ENCODE data around the gene NGEF.
"Not testable (repeated sequence)": the region's sequence is repeated elsewhere in the genome, so short reads cannot be mapped to it uniquely, and the experiment has no call there.

Gene NGEF

GRCh38 chr2:232863996-232864395 is 149.1 kb downstream of the NGEF start:
- no peak for FAIRE-seq

DNA sequence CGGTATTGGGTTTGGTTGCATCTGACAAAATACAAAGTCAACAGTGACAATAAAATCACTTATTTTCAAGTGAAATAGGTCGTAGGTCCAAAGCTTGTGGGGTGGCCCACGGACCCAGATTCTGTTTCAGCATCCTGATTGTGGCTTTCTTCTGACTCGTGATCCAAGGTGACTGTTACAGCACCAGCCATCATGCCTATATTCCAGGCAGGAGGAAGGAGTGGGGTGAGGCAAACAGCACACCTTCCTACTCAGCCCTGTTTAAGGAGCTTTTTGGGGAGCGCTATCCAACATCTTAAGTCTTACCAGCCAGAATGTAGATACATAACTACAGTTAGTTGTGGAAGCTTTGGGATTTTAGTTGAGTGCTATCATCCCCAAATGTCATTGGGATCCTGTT is 151.7 kb downstream of the NGEF start:
- FAIRE-seq = no peak

GRCh38 chr2:232860593-232861241 is 152.3 kb downstream of the NGEF start:
- FAIRE-seq = no peak

GRCh38 chr2:232859385-232859916 is 153.6 kb downstream of the NGEF start:
- FAIRE-seq = no peak

GRCh38 chr2:232857158-232857563 is 155.9 kb downstream of the NGEF start:
- FAIRE-seq = no peak

GRCh38 chr2:232854082-232854481 is 159.0 kb downstream of the NGEF start:
- no peak for FAIRE-seq

DNA sequence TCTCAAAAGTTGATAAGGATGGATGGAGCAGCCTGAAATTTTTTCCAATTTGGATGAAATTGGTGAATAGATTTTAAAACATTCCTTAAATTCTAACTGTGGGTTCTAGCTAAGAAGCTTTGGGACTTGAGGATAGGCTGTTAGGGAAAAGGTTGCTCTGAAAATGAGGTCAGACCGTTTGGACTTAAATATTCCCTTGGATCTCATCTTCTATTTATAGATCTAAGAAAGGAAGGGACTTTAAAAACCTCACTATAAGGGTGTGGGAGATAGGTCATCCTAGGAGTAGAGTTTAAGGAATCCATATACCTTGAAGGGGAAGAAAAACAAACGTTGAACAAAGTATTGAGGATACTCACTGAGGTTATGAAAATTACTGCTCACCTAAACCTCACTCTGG is 160.4 kb downstream of the NGEF start:
- FAIRE-seq = no peak

- not testable (repeated sequence) for FAIRE-seq
Measured at GRCh38 chr2:232852081-232852480, 161.0 kb downstream of the NGEF start.

DNA sequence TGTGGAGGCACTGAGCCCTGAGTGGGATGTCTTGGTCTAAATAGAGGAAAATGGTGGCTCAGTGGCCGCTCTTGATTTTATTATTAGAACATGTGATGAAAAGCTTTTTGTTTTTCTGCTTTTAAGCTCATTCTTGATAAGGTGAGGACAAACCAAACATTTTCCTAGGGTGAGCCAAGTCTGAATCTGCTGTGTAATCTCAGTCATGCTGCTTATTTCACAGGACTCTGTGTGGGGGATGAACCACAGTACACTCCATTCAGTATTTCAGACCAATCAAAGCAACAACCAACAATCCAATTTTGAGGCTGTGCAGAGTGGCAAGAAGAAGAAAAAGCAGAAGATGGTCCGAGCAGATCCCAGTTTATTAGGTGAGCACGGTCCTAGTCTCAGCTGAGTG is 163.0 kb downstream of the NGEF start:
- no peak for FAIRE-seq

DNA sequence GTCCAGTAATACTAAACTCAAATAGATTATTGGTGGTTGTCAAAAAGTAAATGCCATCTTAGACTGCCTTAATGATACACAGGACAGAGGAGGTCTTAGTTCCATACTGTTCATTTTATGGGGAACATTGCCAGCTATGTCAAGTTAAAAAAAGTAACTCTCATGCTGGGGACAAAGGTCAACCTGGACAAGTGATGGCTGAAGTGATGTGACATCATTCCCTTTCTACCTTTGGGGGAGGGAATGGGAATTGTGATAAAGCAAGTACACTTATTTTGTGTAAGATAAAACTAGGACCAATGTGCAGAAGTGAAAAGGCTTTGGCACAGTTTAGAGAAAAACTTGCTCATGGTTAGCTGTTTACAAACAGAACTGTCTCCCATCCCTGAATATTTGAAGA is 167.0 kb downstream of the NGEF start:
- no peak for FAIRE-seq

- FAIRE-seq = no peak
Measured at GRCh38 chr2:232843834-232844233, 169.2 kb downstream of the NGEF start.

- no peak for FAIRE-seq
Measured at GRCh38 chr2:232842689-232843088, 170.4 kb downstream of the NGEF start.

DNA sequence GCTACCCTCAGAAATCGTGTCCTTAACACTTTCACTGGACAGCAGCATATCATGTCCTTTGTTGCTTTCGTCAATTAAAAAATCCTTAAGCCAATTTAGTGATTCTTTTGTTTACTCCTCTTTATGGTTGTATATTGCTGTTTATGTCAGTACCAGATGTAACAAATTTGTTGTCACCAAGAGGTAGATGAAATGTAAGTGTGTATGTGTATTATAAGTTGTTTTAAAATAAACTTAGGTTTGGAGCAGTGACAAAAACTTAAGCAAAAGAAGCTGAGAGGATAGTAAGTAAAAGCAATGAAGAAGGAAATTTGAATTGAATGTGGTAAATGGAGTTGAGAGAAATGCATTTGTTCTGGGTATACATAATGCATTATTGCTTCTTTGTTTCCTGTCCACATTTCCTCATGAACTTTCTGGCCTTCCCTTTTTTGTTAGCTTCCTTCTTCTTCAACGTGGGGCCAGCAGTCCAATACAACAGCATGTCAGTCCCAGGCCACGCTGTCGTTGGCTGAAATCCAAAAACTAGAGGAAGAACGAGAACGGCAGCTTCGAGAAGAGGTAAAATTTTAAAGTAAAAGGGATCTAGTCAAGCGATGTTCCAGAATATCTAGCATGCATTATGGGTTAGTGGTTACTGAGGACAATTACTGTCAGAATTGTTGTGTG is 173.5 kb downstream of the NGEF start:
- FAIRE-seq = no peak

- FAIRE-seq = no peak
Measured at GRCh38 chr2:232838406-232838874, 174.6 kb downstream of the NGEF start.

DNA sequence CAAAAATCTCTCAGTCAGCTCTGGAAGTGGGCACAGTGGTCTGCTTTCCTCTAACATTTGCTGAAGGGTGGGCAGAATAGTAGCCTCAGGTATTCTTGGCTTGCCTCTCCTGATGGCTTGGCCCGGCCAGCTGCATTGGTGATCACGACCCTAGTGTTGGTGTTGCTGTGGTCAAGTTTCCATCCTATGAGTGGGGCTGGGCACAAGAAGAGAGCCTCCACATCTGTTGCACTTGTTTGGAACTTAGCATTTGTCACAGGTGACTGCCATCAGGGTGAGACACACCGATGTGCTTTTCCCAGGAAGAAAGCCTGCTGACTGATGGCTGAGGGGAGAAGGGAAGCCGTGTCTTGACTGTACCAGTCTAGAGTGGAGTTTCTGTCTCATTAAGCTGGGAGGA is 176.1 kb downstream of the NGEF start:
- FAIRE-seq = no peak

- no peak for FAIRE-seq
Measured at GRCh38 chr2:232835687-232836208, 177.3 kb downstream of the NGEF start.

DNA sequence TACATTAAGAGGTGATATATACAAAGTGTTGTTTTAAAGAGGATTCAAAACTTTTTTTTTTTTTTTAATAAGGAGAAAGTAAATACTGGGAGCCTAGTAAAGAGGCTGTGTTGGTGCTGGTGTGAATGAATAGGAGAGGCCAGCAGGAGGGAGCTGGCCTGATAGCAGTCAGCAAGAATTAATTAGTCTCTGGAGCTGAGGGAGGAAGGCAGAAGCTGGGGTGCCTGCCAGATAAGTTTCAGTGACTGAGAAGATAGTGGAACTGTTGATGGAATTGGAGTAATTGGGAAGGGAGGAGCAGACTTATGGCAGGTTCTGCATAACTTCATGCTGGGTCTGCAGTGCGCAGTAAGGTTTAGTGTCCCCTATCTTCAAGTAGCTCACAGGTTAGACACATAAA is 179.2 kb downstream of the NGEF start:
- FAIRE-seq = no peak

GRCh38 chr2:232831496-232831895 is 181.6 kb downstream of the NGEF start:
- no peak for FAIRE-seq

DNA sequence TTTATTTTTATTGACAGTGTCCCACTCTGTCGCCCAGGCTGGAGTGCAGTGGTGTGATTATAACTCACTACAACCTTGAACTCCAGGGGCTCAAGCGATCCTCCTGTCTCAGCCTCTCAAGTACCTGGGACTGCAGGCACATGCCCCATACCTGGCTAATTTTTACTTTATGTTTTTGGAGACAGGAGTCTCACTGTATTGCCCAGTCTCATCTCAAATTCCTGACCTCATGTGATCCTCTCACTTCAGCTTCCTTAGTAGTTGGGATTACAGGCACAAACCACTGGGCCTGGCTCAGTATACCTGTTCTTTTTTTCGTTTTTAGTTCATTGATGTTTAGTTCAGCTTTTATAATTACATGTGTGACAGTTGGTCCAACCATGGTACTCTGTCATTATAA is 183.1 kb downstream of the NGEF start:
- FAIRE-seq = no peak

All from TTC549 (cell line).